ENCODE measurements around the gene C4BPA.

The C4BPA gene

GRCh38 chr1:207194197-207194596, 90.2 kb downstream of the C4BPA start:
- DNase-seq: no peak
